ENCODE data around the gene EFNA4.
A peak's percentile ranks its signal among the peaks of the same experiment; 100 is the strongest.

The EFNA4 gene

GRCh38 chr1:155078469-155079209 lies 15.1 kb downstream of the EFNA4 start, which contains the start of gene EFNA3:
TSS of gene EFNA3 (plus strand) at chr1:155078837. CDS start at chr1:155078942, 105 bp downstream.
- TF ChIP-seq EGR1 (IDR thresholded peaks at IDR 0.05): peak; percentile 95
- TF ChIP-seq CREB1 (IDR thresholded peaks at IDR 0.05; ENCODE audit: low read depth): no peak

DNA sequence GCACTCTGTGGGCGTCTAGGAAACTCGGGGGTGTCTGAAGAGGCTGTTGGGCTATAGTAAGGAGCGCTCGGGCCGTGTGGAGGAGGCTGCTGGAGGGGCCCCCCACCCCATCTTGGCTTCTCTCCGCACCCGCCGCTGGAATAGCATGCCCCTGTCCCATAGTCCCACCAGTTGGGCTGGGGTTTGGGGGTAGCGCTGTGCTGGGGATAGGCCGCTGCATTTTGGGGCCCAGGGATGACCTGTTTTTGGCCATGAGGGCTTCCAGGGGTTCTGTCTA lies 15.6 kb downstream of the EFNA4 start:
- TF ChIP-seq TCF12 (IDR thresholded peaks at IDR 0.05; ENCODE audit: low read depth) (no peak), REST (IDR thresholded peaks at IDR 0.05; ENCODE audit: low read depth) (no peak), TEAD4 (IDR thresholded peaks at IDR 0.05) (no peak), EP300 (IDR thresholded peaks at IDR 0.05; ENCODE audit: borderline replicate concordance) (no peak), CREB1 (IDR thresholded peaks at IDR 0.05; ENCODE audit: low read depth) (no peak), TAF1 (IDR thresholded peaks at IDR 0.05; ENCODE audit: low read depth) (no peak), FOXM1 (IDR thresholded peaks at IDR 0.05; ENCODE audit: borderline replicate concordance, low read depth) (no peak), YY1 (IDR thresholded peaks at IDR 0.05; ENCODE audit: low read depth) (no peak), CEBPB (IDR thresholded peaks at IDR 0.05) (no peak)
- TF ChIP-seq, protein P1, sequence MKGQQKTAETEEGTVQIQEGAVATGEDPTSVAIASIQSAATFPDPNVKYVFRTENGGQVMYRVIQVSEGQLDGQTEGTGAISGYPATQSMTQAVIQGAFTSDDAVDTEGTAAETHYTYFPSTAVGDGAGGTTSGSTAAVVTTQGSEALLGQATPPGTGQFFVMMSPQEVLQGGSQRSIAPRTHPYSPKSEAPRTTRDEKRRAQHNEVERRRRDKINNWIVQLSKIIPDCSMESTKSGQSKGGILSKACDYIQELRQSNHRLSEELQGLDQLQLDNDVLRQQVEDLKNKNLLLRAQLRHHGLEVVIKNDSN (IDR thresholded peaks at IDR 0.05): no peak

GRCh38 chr1:155079487-155080311 lies 16.2 kb downstream of the EFNA4 start:
- TF ChIP-seq TCF12 (IDR thresholded peaks at IDR 0.05; ENCODE audit: low read depth): no peak
- no peak for TF ChIP-seq EP300 (IDR thresholded peaks at IDR 0.05; ENCODE audit: borderline replicate concordance)
- no peak for TF ChIP-seq CEBPB (IDR thresholded peaks at IDR 0.05)
- TF ChIP-seq ZBTB7A (IDR thresholded peaks at IDR 0.05; ENCODE audit: low read depth): 0 out of 2 replicates have a peak, but pooled peaks have one; percentile 57
- TF ChIP-seq RAD21 (IDR thresholded peaks at IDR 0.05; ENCODE audit: low read depth): no peak
- no peak for TF ChIP-seq REST (IDR thresholded peaks at IDR 0.05; ENCODE audit: low read depth)
- no peak for TF ChIP-seq NFIC (IDR thresholded peaks at IDR 0.05)

GRCh38 chr1:155080312-155081228 lies 17.0 kb downstream of the EFNA4 start:
- TF ChIP-seq, protein P2, sequence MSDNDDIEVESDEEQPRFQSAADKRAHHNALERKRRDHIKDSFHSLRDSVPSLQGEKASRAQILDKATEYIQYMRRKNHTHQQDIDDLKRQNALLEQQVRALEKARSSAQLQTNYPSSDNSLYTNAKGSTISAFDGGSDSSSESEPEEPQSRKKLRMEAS (IDR thresholded peaks at IDR 0.05): peak; percentile 68
- peak; percentile 98 for TF ChIP-seq ZBTB7A (IDR thresholded peaks at IDR 0.05; ENCODE audit: low read depth)
- no peak for TF ChIP-seq CEBPB (IDR thresholded peaks at IDR 0.05)
- no peak for TF ChIP-seq YY1 (IDR thresholded peaks at IDR 0.05; ENCODE audit: low read depth)
- TF ChIP-seq, protein P1 (IDR thresholded peaks at IDR 0.05): peak; percentile 96

DNA sequence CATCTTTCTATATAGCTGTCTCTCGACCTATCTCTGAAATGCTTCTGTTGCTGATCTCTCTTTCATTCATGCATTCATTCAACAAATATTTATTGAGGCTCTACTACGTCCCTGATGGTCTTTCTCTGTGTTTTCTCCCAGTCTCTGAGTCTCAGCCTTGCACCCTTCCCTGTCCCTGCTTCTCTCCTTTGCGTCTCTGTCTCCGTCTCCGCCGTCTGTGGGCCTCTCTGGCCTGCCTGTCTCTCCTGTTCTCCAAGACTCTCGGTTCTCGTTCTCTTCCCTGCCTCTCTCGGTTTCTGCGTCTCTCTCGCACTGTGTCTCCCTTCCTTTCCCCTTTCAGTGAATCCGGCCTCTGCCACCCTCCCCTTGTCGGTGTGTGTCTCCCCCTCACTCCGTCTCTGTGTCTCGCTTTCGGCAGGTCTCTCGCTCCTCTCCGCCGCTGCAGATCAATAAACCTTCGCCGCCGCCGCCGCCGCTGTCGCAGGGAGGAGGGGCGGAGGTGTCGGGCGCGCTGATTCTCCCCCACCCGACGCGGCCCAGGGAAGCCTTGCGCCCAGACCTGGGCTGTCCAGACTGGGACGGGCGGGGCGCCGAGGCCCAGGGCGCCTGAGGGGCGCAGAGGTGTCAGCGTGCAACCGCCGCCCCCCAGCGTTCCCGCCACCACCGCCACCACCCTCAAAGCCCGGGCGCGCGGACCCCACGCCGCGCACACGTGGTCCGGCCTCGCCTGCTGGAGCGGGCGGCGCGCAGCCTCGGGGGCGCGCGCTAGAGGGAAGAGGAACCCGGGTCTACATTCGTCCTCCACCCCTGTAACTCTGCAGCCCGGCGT lies 18.1 kb downstream of the EFNA4 start:
- TF ChIP-seq, protein P2 (IDR thresholded peaks at IDR 0.05): peak; percentile 74
- TF ChIP-seq NFIC (IDR thresholded peaks at IDR 0.05): no peak
- TF ChIP-seq TEAD4 (IDR thresholded peaks at IDR 0.05): no peak
- TF ChIP-seq, protein P1 (IDR thresholded peaks at IDR 0.05): peak; percentile 29; the same call in 1 of the 2 replicates
- TF ChIP-seq CREB1 (IDR thresholded peaks at IDR 0.05; ENCODE audit: low read depth): no peak
- no peak for TF ChIP-seq YY1 (IDR thresholded peaks at IDR 0.05; ENCODE audit: low read depth)
- no peak for TF ChIP-seq TAF1 (IDR thresholded peaks at IDR 0.05; ENCODE audit: low read depth)
- TF ChIP-seq ZBTB7A (IDR thresholded peaks at IDR 0.05; ENCODE audit: low read depth): no peak
